ENCODE data around the gene TFDP2.

The TFDP2 gene

GRCh38 chr3:141955175-141955574 is 194.2 kb downstream of the TFDP2 start:
- H3K4me3 ChIP-seq (replicated peaks; ENCODE audit: low read depth, low read length): no peak overlapping the region
- no peak for TF ChIP-seq CTCF (IDR thresholded peaks at IDR 0.05; ENCODE audit: low read length, missing control alignments)
- no peak for DNase-seq (ENCODE audit: low read depth)

GRCh38 chr3:141952611-141953010 is 196.7 kb downstream of the TFDP2 start:
- no peak for TF ChIP-seq CTCF (IDR thresholded peaks at IDR 0.05; ENCODE audit: low read length, missing control alignments)
- DNase-seq (ENCODE audit: low read depth): no peak
- H3K4me3 ChIP-seq (replicated peaks; ENCODE audit: low read depth, low read length): no peak overlapping the region

GRCh38 chr3:141950572-141951493 is 198.5 kb downstream of the TFDP2 start:
- TF ChIP-seq CTCF (IDR thresholded peaks at IDR 0.05; ENCODE audit: low read length, missing control alignments): no peak
- H3K4me3 ChIP-seq (replicated peaks; ENCODE audit: low read depth, low read length): no peak overlapping the region
- DNase-seq (ENCODE audit: low read depth): no peak

GRCh38 chr3:141949972-141950371 is 199.4 kb downstream of the TFDP2 start:
- DNase-seq (ENCODE audit: low read depth): no peak
- TF ChIP-seq CTCF (IDR thresholded peaks at IDR 0.05; ENCODE audit: low read length, missing control alignments): no peak
- no peak overlapping the region for H3K4me3 ChIP-seq (replicated peaks; ENCODE audit: low read depth, low read length)

- TF ChIP-seq CTCF (IDR thresholded peaks at IDR 0.05; ENCODE audit: low read length, missing control alignments): no peak
- DNase-seq (ENCODE audit: low read depth): no peak
- no peak overlapping the region for H3K4me3 ChIP-seq (replicated peaks; ENCODE audit: low read depth, low read length)
These were observed 199.9 kb downstream of the TFDP2 start for GRCh38 chr3:141949399-141949798.

GRCh38 chr3:141945726-141946485 is 203.4 kb downstream of the TFDP2 start:
- DNase-seq (ENCODE audit: low read depth): no peak
- no peak overlapping the region for H3K4me3 ChIP-seq (replicated peaks; ENCODE audit: low read depth, low read length)
- no peak for TF ChIP-seq CTCF (IDR thresholded peaks at IDR 0.05; ENCODE audit: low read length, missing control alignments)

All from fibroblast of pulmonary artery (primary cell).